RCC 7860 (cell line): ENCODE data around the gene PLB1.
"Not testable (repeated sequence)": the region's sequence is repeated elsewhere in the genome, so short reads cannot be mapped to it uniquely, and the experiment has no call there.

Source experiments
- DNase-seq: peaks from one replicate; pipeline ENCODE4 v3.0.0-alpha.2; 2015; ENCODE audit warnings: low spot score
- FAIRE-seq: peaks from 2 replicates; lab custom pipeline; 2012; peaks lifted over from hg19 to GRCh38; lab: Jason Lieb, UNC

Gene PLB1

DNA sequence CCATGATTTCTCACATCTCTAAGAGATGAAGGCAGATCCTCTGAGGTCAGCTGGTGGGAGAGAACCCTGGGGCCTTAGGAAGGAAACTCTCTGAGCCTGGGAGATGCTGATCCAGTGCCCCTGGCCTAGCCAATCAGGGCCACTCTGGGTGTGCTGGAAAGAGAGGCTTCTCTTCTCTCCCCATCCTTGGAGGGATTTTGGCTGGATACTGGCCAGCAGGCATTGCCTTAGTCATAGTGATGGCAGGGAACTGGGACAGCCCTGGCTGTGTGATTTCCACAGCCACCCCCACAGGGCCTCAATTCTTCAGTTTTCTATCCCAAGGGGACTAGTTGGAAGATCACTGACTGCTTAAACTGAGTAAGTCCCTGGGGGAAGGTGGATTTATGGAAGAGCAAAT lies 26.6 kb upstream of the PLB1 start:
- DNase-seq = no peak
- no peak for FAIRE-seq

DNA sequence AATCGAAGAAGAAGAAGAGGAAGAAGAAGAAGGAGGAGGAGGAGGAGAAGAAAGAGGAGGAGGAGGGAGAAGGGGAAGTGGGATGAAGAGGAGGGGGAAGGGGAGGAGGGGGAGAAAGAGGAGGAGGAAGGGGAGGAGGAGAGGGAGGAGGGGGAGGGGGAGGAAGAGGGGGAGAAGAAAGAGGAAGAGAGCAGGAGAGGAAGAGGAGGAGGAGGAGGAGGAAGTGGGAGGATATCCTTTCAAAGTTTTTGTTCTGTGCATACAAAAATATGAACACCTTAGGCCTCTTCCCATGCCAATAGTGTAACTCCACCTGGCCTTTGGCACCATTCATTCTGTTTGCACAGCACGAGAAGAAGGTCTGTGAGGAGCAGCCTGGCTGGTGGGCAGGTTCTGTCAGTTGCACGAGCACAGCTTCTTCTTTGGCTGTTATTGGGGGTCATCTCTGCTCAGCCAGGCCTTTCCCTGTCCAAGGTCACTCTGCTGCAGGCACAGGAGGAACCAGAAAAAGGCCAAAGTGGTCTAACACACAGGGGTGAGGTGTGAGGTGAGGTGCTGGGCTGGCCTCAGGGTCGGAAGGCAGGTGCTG lies 25.8 kb upstream of the PLB1 start:
- DNase-seq (no peak), FAIRE-seq (no peak)

DNA sequence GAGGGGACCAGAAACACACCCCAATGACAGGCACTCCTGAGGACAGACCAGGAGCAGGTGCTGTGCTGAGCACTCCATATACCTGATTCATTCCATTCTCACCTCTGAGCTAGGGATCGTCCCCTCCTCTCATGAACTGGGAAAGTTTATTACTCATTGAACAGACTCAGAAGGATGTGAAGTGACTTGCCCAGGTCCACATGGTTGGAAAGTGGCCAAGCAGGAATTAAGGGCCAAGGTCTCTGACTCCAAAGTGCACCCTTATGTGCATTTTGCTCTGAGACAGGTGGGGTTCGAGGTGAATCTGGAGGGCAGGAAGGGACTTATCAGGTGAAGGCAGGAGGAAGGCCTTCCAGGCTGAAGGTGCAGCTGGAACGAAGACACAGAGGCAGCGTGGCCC lies 25.1 kb upstream of the PLB1 start:
- DNase-seq (no peak), FAIRE-seq (no peak)

DNA sequence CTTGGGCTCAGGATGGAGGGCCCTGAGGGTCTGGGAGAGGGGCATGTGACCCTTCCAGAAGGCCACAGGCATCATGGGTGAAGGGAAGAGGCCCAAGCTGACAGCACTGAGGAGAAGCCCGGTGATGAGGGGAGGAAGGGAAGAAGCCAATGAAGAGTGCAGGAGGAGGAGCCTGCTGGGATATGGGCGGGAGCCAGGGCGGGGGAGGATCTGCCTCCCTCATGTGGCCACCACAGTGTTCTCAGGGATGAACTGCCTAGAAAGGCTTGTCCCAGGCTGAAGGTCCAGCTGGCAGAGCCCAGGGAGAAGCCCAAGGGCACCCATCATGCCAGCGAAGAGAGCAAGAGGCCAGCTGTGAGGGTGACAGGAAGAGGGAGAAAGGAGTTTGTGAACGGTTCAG lies 24.6 kb upstream of the PLB1 start:
- no peak for FAIRE-seq

DNA sequence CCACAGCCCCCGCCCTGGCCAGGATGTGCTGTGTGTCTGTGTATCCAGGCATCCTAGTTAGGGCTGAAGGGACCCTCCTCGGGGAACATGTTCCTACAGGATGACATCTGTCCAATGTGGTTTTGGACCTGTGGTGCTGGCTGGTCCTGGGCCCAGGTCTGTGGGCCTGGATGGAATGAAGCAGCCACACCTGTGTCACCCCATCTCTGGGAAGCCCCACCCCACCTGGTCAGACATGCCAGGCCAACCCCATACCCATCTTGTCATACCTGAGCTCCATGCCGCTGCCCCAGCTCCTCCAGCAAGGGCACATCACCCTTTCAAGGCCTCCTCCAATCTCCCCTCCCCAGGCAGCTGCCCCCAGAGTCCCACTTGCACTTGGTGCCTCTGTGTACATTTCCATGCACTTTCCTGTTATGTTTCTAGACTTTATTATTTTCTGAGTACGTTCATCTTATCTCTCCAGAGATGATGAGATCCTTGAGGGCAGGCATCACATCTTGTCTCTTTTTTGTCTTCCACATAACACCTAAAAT lies 24.1 kb upstream of the PLB1 start:
- DNase-seq = no peak
- no peak for FAIRE-seq

More for the DNA sequence above, 24.6 kb upstream of the PLB1 start:
- no peak for DNase-seq

DNA sequence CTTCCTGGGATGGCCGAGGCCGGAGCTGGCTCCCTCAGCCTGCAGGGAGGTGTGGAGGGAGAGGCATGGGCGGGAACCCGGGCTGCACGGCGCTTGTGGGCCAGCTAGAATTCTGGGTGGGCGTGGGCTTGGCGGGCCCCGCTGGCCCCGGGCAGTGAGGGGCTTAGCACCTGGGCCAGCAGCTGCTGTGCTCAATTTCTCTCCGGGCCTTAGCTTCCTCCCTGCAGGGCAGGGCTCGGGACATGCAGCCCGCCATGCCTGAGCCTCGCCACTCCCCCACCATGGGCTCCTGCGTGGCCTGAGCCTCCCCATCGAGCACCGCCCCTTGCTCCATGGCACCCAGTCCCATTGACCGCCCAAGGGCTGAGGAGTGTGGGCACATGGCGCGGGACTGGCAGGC lies 23.2 kb upstream of the PLB1 start:
- not testable (repeated sequence) for FAIRE-seq, DNase-seq

DNA sequence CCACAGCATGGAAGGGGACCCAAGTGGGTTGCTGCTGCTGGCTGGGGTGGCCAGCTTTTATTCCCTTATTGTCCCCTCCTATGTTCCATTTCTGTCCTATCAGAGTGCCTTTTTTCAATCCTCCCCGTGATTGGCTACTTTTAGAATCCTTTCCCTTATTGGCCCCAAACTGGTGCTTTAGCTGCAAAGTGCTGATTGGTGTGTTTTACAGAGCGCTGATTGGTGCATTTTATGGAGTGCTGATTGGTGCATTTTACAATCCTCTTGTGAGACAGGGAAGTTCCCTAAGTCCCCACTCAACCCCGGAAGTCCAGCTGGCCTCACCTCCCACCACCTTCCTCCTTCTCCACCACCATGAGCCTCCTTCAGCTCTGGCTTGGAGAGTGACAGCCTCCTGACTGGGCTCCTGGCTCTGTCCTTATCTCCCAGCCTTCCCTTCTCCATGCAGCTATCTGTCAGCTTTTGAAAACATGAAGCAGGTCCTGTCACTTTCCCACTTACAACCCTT lies 20.7 kb upstream of the PLB1 start:
- no peak for FAIRE-seq
- DNase-seq = no peak

DNA sequence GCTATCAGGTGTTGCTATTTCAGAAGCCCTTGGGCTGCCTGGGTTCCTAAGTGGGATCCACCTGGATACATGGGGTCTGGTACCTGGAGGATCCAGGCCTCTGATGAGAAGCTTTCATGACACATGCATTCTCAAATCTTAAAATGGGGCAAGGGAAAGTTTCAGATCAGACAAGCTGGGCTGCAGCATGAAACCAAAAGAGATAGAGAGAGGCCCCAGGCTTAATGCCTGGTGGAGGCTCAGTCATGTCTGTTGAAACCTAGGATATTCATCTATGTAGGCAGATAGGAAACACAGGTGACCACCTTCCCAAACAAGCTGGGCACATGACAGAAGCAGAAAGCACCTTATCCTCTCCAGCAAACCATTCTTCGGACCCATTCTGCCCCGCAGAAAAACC lies 18.8 kb upstream of the PLB1 start:
- no peak for FAIRE-seq
- no peak for DNase-seq

DNA sequence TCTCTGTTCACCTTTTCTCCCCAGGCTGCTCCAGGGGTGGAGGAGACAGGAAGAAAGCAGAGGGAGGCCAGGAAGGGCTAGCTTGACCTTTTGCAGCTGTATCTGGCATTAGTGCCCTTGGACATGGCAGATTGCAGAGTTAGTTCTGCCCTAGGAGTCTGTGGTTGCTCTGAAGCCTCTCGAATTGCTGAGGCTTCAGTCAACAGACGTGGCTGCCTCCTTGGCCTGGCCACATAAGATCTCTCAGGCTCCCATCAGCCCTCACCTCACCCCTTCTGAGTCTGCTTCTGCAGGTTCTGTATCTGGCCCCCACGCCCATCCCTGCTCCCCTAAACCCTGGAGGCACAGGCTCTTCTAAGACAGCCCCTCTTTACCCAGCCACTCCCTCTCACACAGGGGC lies 18.2 kb upstream of the PLB1 start:
- FAIRE-seq (no peak), DNase-seq (no peak)

DNA sequence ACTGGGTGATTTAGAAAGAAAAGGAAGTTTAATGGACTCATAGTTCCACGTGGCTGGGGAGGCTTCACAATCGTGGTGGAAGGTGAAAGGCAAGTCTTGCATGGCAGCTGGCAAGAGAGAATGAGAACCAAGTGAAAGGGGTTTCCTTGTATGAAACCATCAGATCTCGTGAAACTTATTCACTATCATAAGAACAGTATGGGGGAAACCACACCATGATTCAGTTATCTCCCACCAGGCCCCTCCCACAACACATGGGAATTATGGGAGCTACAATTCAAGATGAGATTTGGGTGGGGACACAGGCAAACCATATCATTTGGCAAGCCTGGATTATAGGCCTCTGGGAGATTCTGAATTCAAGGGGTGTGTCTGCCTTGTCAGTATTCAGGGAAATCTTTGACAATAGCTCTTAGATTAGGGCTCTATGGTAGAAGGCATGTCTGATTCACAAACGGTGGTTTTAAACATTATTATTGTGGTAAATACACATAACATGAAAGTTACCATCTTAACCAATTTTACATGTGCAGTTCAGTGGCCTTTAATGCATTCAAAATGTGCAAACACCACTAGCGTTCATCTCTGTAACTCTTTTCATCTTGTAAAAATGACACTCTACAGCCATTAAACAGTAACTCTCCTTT lies 15.3 kb upstream of the PLB1 start:
- no peak for FAIRE-seq
- no peak for DNase-seq

DNA sequence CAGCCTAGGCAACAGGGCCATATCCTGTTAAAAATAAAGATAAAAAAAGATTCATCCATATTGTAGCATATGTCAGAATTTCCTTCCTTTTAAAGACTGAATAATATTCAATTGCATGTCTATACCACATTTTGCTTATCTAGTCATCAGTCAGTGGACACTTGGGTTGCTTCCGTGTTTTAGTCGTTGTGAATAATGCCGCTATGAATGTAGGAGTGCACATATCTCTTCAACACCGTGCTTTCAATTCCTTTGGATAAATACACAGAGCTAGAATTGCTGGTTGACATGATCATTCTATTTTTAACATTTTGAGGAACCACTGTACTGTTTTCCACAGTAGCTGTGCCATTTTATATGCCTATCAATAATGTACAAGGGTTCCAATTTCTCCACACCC lies 14.0 kb upstream of the PLB1 start:
- DNase-seq (no peak), FAIRE-seq (no peak)

DNA sequence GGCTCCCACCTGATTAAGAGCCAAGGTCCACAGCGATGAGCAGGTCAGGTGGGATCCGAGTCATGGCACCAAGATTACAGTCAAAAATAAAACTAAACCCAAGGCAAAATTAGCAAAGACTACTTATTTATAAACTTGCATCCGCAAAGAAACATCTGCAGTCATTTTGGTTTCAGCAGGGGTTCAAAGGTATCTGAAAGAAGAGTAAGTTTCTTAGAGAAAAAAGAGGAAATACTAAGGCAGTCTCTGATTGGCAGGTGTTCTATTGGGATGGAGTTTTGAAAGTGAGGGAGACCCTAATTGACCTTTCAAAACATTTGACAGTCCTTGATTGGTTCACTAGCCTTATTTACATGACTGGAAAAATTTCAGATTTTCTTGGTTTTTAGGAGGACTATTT lies 11.0 kb upstream of the PLB1 start:
- no peak for DNase-seq
- FAIRE-seq = no peak

DNA sequence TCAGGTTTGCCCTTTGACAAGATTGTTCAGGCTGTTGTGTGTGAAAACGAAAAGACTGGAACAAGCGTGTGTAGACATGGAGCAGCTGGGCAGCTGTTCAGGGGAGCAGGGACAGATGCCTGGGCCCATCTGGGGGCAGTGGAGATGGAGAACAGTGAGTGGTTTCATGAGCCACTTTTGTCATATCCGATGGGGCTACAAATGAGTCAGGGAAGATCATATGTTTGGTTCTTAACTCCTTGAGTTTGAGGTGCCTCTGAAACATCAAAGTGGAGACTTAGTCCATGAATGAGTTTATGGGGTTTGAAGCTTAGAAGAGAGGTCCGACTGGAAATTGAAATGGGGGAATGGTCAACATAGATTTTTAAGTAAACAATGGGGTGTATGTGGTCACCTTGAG lies 9.3 kb upstream of the PLB1 start:
- DNase-seq (no peak), FAIRE-seq (no peak)

DNA sequence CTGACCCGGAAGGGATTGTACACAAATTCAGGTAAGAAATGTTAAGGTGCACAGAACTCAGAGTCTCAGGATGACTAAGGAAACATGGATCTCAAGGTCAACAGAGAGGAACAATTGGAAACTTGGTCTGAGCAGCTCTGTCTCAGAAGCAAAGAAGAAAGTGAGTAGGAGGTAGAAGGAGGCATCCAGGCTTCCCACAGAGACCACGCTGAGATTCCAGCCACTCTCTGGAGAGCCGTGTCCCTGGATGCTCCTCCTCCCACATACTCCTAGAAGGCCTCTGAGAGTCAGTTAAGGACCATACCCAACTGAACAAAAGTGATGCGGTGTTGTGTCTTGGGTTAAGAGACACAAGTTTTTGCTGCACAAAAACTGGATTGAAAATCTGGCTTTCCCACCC lies 8.6 kb upstream of the PLB1 start:
- FAIRE-seq = no peak
- no peak for DNase-seq

DNA sequence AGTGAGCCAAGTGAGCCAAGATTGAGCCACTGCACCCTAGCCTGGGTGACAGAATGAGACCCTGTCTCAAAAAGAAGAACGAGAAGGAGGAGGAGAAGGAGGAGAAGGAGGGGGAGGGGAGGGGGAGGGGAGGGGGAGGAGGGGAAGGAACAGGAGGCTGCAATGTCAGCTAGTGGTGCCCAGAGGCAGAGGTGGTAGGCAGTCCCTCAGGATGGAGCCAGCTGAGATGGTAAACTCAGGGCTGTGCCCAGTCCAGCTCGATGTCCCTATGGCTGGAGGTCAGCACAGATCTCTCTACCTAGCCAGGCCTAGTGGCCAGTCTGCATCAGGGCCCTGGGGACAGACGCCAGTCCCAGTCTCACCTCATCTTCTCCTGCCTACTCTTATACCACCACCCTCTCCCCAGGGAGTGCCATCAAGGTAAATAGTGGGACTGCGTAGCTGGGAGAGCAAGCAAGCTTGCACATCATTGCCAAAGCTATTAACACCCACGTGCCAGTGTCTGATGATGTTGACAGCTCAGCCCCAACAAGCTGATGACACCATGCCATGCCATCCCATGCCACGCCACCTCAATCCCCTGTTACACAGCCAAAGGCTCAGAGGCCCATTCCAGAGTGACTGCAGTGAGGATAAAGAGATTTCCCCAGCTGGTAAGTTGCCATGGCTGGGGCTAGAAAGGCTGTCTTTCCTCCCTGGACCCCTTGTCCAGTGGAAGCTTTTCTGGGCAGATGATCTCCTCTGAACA lies 7.6 kb upstream of the PLB1 start:
- FAIRE-seq (no peak), DNase-seq (no peak)

DNA sequence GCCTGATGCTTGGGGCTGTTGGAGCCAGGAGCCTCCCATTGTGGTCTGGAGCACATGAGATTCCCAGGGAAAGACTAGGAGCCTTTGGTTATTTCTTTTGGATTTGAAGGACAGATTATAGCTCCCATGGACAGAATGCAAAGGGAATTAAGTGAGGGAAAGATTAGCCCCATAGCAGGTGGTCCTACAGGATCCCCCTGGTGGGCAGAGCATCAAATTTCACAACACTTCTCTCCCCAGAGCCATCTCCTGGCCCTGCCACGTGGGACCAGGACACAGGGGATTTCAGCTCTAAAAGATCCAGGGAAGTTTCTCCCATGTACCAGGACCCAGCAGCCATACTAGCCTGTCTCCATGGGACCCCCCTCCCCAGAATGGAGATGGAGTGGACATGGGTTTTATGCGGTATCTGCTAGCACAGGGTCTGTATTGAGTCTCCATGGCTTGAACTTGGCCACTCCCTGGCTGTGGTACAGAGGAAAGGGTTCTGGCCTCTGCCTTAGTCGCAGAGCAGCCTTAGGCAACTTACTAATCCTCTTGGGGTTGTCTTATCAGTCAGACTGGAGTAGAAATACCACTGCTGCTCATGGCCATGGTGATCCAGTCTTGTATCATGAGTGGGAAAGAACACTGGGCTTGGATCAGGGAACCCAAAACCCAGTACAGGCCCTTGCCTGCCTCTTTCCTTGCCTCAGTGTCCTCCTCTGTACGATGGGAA lies 6.8 kb upstream of the PLB1 start:
- DNase-seq (no peak), FAIRE-seq (no peak)

DNA sequence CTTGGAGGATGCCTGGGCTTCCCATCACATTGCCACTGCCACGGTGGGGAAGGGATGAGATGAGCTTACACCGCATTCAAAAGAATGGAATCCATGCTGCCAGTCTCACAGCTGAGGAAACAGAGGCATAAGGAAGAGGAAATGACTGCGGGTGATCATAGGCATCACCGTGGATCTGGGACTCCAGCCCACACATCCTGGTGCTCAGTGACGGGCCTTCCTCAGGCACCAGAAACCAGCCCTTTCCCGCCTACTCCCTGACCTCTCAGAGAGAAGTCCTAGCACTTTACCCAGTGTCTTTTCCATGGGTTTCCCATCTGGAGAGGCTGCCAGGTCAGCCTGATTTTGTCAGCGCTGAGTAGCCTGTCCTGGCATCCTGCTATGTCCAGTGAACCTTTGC lies 5.3 kb upstream of the PLB1 start:
- FAIRE-seq (no peak), DNase-seq (no peak)

DNA sequence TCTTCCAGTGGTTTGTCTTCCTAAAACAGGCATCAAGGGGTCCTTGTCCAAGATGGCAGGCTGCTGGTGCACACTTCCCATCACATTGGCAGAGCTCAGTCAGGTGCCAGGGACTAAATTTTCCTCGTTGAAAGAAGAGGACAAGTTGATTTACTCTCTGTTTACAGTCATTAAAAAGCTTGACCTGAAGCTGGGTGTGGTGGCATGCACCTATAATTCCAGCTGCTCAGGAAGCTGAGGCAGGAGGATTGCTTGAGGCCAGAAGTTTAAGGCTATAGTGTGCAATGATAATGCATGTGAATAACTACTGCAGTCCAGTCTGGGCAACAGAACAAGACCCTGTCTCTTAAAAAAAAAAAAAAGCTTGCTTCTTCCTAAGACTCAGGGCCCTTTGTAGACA lies 3.6 kb upstream of the PLB1 start:
- no peak for FAIRE-seq
- DNase-seq = no peak

DNA sequence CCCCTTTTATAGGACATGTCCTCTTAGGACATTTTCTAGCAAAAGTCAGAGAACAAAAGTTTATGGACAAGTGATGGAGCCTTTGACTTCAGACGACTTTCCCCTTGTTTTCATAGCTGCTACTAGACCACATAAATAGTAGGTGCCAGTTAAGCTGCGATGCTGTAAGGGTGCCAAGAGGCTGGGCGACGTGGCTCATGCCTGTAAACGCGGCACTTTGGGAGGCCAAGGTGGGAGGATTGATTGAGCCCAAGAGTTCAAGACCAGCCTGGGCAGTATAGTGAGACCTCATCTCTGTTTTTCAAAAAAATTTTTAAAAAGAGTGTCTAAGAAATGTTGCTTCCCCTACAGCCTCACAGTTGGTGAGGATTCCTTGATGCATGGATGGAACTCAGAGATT lies 2.2 kb upstream of the PLB1 start:
- FAIRE-seq (no peak), DNase-seq (no peak)

DNA sequence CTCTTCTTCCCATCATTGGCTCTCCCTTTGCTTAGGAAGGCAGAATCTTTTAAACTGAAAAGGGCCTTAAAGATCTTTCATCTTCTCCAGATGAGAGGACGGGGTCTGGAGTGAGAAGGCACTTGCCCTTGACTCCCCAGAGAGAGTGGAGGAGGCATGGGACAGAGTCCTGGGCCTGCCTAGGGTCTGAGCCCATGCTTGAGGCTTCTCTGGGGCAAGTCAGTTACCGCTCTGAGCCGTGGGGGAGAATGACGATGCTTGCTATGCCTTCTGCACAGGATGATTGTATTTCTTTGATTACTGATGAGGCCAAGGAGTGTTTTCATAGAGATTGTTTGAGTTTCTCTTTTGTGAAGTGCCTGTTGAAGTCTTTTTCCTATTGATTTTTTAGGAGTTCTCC lies 921 bp downstream of the PLB1 start:
- DNase-seq (no peak), FAIRE-seq (no peak)

DNA sequence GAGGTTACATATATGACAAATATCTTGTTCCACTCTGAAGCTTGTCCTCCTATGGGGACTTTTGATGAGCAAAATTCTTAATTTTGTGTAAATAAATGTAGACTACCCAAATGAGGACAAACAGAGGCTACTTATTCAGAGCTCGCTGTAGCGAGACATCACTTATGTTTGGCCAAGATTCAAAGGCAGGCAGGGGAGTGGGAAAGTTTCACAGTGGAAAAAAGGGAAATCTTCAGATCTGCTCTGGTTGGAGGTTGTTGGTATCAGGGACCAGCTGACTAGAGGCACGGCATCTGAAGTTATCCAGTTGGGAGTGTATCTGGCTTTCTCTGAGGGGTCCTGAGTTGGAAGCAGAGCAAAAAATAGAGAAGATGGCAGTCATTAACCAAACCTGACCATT lies 1.3 kb downstream of the PLB1 start:
- FAIRE-seq = no peak
- DNase-seq = no peak
